IMR-90 (cell line): ENCODE data around the gene EIF1. TPM values are rescaled to one million over a fixed set of nuclear protein-coding genes. Genes with fewer than 3 reads are reported as not detected.
"Not testable (repeated sequence)": the region's sequence is repeated elsewhere in the genome, so short reads cannot be mapped to it uniquely, and the experiment has no call there.

Source experiments
- ATAC-seq: fragments of 200-7000 bp; cut with Tn5 transposase; 2 replicates; pipeline ENCODE4 v1.9.1; 2020; ENCODE audit warnings: low read depth, mild to moderate bottlenecking, moderate library complexity
- BruUV-seq: library from RNA; stranded (reverse); fragments of 400-500 nt; replicated peaks from 2 replicates; lab custom pipeline; 2021; lab: Mats Ljungman, UMichigan
- CTCF ChIA-PET: fragments of 300-600 bp; formaldehyde crosslinking; extraction: SDS; loops from one replicate; lab custom pipeline; 2021; ENCODE audit warnings: antibody characterized with exemption; lab: Yijun Ruan, JAX
- POLR2A ChIA-PET: fragments of 300-600 bp; sonication (Branson Sonifier 250); formaldehyde crosslinking; loops from one replicate; lab custom pipeline; 2022; ENCODE audit warnings: antibody characterized with exemption; ENCODE audit not compliant: unreplicated experiment; lab: Charles Lee
- DNase-seq: peaks from one replicate; pipeline ENCODE4 v3.0.0; 2013
- H2AFZ ChIP-seq: replicated peaks from 2 replicates; pipeline ENCODE3; 2013; ENCODE audit warnings: low read length, mild to moderate bottlenecking; ENCODE audit not compliant: poor library complexity
- H2AK5ac ChIP-seq: 2 replicates; pipeline ENCODE4 v1.6.1; 2013; ENCODE audit warnings: low read depth, low read length, inconsistent platforms
- H2AK9ac ChIP-seq: replicated peaks from 2 replicates; pipeline ENCODE3; 2013; ENCODE audit warnings: mild to moderate bottlenecking, low read depth, low read length, moderate library complexity; ENCODE audit not compliant: poor library complexity
- H2BK120ac ChIP-seq: 2 replicates; pipeline ENCODE4 v1.6.1; 2013; ENCODE audit warnings: low read depth, low read length, inconsistent platforms
- H2BK15ac ChIP-seq: 3 replicates; pipeline ENCODE4 v1.6.1; 2013; ENCODE audit warnings: low read depth, low read length, inconsistent platforms
- H2BK20ac ChIP-seq: 2 replicates; pipeline ENCODE4 v1.6.1; 2013; ENCODE audit warnings: low read depth, mild to moderate bottlenecking, inconsistent platforms, low read length, moderate library complexity
- H2BK5ac ChIP-seq: 2 replicates; pipeline ENCODE4 v1.6.1; 2013; ENCODE audit warnings: mild to moderate bottlenecking, low read depth, low read length, inconsistent platforms; ENCODE audit not compliant: poor library complexity, severe bottlenecking
- H3K14ac ChIP-seq: replicated peaks from 2 replicates; pipeline ENCODE4 v1.6.1; 2013; ENCODE audit warnings: low read depth, low read length, inconsistent platforms
- H3K18ac ChIP-seq: 2 replicates; pipeline ENCODE4 v1.6.1; 2013; ENCODE audit warnings: low read depth, low read length, control low read depth
- H3K23ac ChIP-seq: 2 replicates; pipeline ENCODE4 v1.6.1; 2013; ENCODE audit warnings: low read depth, low read length, inconsistent platforms
- H3K27ac ChIP-seq: 2 replicates; pipeline ENCODE4 v1.5.1; 2013; ENCODE audit warnings: mild to moderate bottlenecking, control low read depth, low read length; ENCODE audit not compliant: insufficient read depth
- H3K27me3 ChIP-seq: 2 replicates; pipeline ENCODE4 v1.6.1; 2013; ENCODE audit warnings: low read length; ENCODE audit not compliant: control insufficient read depth, insufficient read depth
- H3K36me3 ChIP-seq: 2 replicates; pipeline ENCODE4 v1.6.1; 2013; ENCODE audit warnings: low read length, mixed read lengths; ENCODE audit not compliant: control insufficient read depth, insufficient read depth
- H3K4ac ChIP-seq: 2 replicates; pipeline ENCODE4 v1.6.1; 2013; ENCODE audit warnings: low read depth, low read length, inconsistent platforms
- H3K4me1 ChIP-seq: 2 replicates; pipeline ENCODE4 v1.6.1; 2013; ENCODE audit warnings: low read length, mixed read lengths; ENCODE audit not compliant: control insufficient read depth, insufficient read depth
- H3K4me2 ChIP-seq: 2 replicates; pipeline ENCODE4 v1.6.1; 2013; ENCODE audit warnings: low read depth, mild to moderate bottlenecking, control low read depth, low read length, moderate library complexity
- H3K4me3 ChIP-seq: 2 replicates; pipeline ENCODE4 v1.5.1; 2013; ENCODE audit warnings: low read depth, mild to moderate bottlenecking, control low read depth, low read length, moderate library complexity; ENCODE audit not compliant: insufficient read depth
- H3K56ac ChIP-seq: 2 replicates; pipeline ENCODE4 v1.6.1; 2013; ENCODE audit warnings: low read length, inconsistent platforms; ENCODE audit not compliant: insufficient read depth; ENCODE audit errors: extremely low read depth
- H3K79me1 ChIP-seq, 2 experiments: 2 replicates each; pipeline ENCODE4 v1.6.1; 2013; ENCODE audit warnings: low read length in 2 of 2, inconsistent platforms in 1 of 2, low read depth in 1 of 2
- H3K9ac ChIP-seq: 2 replicates; pipeline ENCODE4 v1.6.1; 2013; ENCODE audit warnings: low read depth, low read length, control low read depth
- H3K9me1 ChIP-seq: 2 replicates; pipeline ENCODE4 v1.6.1; 2013; ENCODE audit warnings: low read length, inconsistent platforms; ENCODE audit not compliant: insufficient read depth
- H3K9me3 ChIP-seq: 2 replicates; pipeline ENCODE4 v1.6.1; 2013; ENCODE audit warnings: low read length; ENCODE audit not compliant: control insufficient read depth, insufficient read depth
- H4K20me1 ChIP-seq: 2 replicates; pipeline ENCODE4 v1.6.1; 2013; ENCODE audit warnings: low read length, inconsistent platforms; ENCODE audit not compliant: insufficient read depth
- H4K5ac ChIP-seq: 2 replicates; pipeline ENCODE4 v1.6.1; 2013; ENCODE audit warnings: mild to moderate bottlenecking, low read depth, low read length, control low read depth
- H4K8ac ChIP-seq, 2 experiments: 2 replicates each; pipeline ENCODE4 v1.6.1; 2013; ENCODE audit warnings: low read depth in 2 of 2, low read length in 2 of 2, control low read depth in 1 of 2, inconsistent platforms in 1 of 2
- H4K91ac ChIP-seq: 2 replicates; pipeline ENCODE4 v1.6.1; 2013; ENCODE audit warnings: low read depth, low read length, inconsistent platforms; ENCODE audit not compliant: insufficient read depth
- WGBS, 2 experiments: methylation state at CpG; one replicate each; pipeline versions ENCODE4 v1.1.5 to v1.1.7; 2013; ENCODE audit warnings: missing lambda C conversion rate in 2 of 2; ENCODE audit not compliant: insufficient read length in 1 of 2; ENCODE audit errors: extremely low coverage in 2 of 2; 5-methylcytosine and 5-hydroxymethylcytosine counted together
- dilution Hi-C: fragments of 300-500 bp; cut with HindIII; formaldehyde crosslinking; loops from one replicate; pipeline ENCODE4 v1.14.3; 2018; ENCODE audit warnings: low sequenced_read_pairs; ENCODE audit not compliant: unreplicated experiment
- in situ Hi-C: fragments of 300-500 bp; cut with MboI; formaldehyde crosslinking; loops from 3 replicates; pipeline ENCODE4 v1.14.3; 2019; ENCODE audit warnings: low sequenced_read_pairs, inconsistent platforms, mixed read lengths
- intact Hi-C: fragments of 100-400 bp; cut with micrococcal nuclease; formaldehyde crosslinking; loops from 2 replicates; pipeline ENCODE4 v1.10.0; 2022
- polyA plus RNA-seq, 3 experiments: library from polyadenylated mRNA; depleted of rRNA; stranded (reverse); fragments of >200 nt; gene quantifications; 2 replicates each; pipeline ENCODE4 v1.2.3, GENCODE V29; 2012; ENCODE audit warnings: low replicate concordance in 1 of 3
- total RNA-seq: library from RNA; depleted of rRNA; stranded (reverse); fragments of >200 nt; gene quantifications from 2 replicates; pipeline ENCODE4 v1.2.3, GENCODE V29; 2012

EIF1 gene
- total and polyA plus RNA-seq, 2 of the 4 experiments (the other 2 are of a cell fraction): 89.4 to 381 TPM

DNA sequence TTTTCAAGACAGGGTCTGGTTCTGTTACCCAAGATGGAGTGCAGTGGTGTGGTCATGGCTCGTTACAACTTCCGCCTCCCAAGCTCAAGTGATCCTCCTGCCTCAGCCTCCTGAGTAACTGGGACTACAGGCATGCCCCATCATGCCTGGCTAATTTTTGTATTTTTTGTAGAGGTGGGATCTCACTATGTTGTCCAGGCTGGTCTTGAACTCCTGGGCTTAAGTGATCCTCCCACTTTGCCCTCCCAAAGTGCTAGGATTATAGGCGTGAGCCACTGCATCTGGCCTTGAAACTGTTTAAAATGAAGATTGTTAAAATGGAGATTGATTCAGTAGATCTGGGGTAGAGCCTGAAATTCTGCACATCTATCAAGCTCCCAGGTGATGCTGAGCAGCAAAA lies 12.2 kb downstream of the EIF1 start:
- H4K20me1 ChIP-seq, H2AK9ac ChIP-seq, H3K14ac ChIP-seq, H3K4ac ChIP-seq, H3K9me3 ChIP-seq, in situ Hi-C loops, intact Hi-C loops, H3K4me1 ChIP-seq, BruUV-seq, H3K36me3 ChIP-seq, H3K4me2 ChIP-seq, H2BK15ac ChIP-seq, H3K56ac ChIP-seq, POLR2A ChIA-PET, H3K4me3 ChIP-seq, H3K23ac ChIP-seq, H2BK20ac ChIP-seq, H4K8ac ChIP-seq, H2AFZ ChIP-seq, H3K9ac ChIP-seq, H4K91ac ChIP-seq, H2AK5ac ChIP-seq, H4K5ac ChIP-seq, H3K18ac ChIP-seq, H3K79me1 ChIP-seq, CTCF ChIA-PET, H2BK5ac ChIP-seq, ATAC-seq, dilution Hi-C loops, DNase-seq, H3K27me3 ChIP-seq, H3K27ac ChIP-seq, H2BK120ac ChIP-seq: not testable (repeated sequence)
- H3K9me1 ChIP-seq: peaks cover 14% of the 10 kb centered on the region
- WGBS, 2 experiments: no CpG with 5 or more reads among the region's 3 CpGs
